GM13976 (cell line): Measurements from ENCODE around the gene TMEM11.

Experiments
- DNase-seq: peaks from one replicate; pipeline ENCODE4 v3.0.0; 2012; ENCODE audit warnings: low spot score
- in situ Hi-C: fragments of 300-500 bp; cut with MboI; formaldehyde crosslinking; loops from one replicate; pipeline ENCODE4 v1.12.0; 2022; ENCODE audit warnings: low sequenced_read_pairs, mixed read lengths, inconsistent platforms; ENCODE audit not compliant: unreplicated experiment
- TF ChIP-seq, protein P1 (sequence below): IDR thresholded peaks from 2 replicates; pipeline ENCODE4 v1.5.1; 2012; ENCODE audit warnings: borderline replicate concordance, mild to moderate bottlenecking; ENCODE audit not compliant: insufficient read depth; ENCODE audit errors: extremely low read depth, missing control alignments, control extremely low read depth

The TMEM11 gene

DNA sequence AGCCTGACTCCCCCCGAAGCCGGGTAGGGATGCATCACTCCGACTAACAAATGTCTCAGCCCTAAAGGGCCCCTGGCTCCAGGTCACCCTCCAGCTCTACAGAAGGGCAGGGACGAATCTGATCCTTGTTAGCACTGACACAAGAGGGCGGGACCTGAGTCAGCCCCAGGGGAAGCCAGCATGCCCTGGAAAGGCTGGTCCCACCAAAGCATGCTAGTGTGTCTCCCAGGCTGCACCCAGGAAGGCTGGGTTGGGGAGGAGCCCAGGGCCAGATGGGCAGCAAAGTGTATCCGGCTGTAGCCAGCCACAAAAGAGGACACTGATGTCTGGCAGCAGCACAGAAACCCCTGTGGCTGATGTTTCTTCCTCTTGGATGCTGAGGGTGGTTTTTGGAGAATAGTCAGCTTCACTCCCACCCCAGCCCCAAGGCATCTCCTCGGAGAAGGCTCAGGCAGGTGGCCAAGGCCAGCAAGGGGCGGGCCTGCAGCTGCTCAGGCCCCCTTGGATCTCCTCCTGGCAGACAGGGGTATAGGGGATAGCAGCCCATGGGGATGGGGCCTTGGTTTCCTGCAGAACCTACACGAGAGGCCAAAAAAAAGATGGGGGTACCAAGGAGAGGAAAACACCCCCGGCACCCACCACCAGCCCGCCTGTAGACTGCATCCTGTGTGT lies 28.2 kb upstream of the TMEM11 start:
- DNase-seq = no peak
- TF ChIP-seq, protein P1, sequence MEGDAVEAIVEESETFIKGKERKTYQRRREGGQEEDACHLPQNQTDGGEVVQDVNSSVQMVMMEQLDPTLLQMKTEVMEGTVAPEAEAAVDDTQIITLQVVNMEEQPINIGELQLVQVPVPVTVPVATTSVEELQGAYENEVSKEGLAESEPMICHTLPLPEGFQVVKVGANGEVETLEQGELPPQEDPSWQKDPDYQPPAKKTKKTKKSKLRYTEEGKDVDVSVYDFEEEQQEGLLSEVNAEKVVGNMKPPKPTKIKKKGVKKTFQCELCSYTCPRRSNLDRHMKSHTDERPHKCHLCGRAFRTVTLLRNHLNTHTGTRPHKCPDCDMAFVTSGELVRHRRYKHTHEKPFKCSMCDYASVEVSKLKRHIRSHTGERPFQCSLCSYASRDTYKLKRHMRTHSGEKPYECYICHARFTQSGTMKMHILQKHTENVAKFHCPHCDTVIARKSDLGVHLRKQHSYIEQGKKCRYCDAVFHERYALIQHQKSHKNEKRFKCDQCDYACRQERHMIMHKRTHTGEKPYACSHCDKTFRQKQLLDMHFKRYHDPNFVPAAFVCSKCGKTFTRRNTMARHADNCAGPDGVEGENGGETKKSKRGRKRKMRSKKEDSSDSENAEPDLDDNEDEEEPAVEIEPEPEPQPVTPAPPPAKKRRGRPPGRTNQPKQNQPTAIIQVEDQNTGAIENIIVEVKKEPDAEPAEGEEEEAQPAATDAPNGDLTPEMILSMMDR = no peak
- in situ Hi-C loops = loop anchor here (10.0 kb wide), 1 partner anchor 57 kb away; no protein-coding TSS in a partner anchor

DNA sequence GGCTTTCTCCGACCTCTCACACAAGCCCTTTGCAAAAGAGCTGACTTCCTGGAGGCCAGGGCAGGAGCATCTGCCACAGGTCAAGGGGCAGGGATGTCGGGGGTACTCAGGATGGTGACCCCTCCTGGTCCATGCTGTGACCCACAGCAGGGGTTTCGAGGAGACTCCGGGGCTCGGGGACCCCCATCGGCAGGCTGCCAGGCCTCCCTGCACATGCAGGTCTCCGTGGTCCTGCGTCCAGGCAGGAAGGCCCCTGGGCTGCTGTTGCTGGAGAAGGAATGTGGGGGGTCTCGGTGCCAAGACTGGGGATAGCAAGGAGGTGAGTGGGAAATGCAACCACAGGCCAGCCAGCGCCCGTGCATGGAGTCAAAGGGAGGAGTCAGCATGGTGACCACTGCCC lies 27.6 kb upstream of the TMEM11 start:
- in situ Hi-C loops = loop anchor here (10.0 kb wide), 1 partner anchor 57 kb away; no protein-coding TSS in a partner anchor
- DNase-seq = no peak
- TF ChIP-seq, protein P1 = no peak

DNA sequence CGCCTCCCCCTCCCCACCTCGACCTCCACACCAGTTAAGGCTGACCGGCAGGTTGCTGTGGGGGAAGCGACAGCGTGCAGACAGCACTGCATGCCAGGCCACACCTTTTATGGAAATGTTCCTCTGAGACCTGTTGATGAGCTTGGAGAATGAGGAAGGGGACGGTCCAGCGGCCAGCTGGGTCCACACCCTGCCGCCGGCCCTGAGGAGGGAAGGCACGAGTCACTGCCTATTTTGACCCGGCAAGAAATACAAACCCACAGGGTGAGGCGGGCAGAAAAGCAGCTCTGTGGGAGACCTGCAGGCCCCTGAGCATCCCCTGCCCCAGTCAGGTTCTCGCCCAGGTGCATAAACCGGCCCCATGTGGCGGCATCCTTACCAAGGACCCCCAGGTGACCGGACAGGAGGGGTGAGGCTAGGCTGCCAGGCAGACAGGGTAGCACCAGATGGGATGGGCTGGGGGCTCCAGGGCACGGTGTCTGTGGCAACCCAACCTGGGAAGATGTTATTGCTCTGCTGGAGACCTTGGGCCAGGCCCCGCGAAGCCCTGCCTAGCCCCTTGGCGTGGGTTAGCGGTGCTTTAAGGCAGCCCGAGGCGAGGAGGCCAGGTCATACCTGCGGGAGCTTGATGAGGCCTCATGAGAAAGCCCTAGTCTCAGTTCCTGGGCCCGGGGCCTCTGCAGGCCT lies 26.6 kb upstream of the TMEM11 start:
- DNase-seq = no peak
- in situ Hi-C loops = loop anchor here (10.0 kb wide), 1 partner anchor 56 kb away; no protein-coding TSS in a partner anchor
- TF ChIP-seq, protein P1 = no peak

DNA sequence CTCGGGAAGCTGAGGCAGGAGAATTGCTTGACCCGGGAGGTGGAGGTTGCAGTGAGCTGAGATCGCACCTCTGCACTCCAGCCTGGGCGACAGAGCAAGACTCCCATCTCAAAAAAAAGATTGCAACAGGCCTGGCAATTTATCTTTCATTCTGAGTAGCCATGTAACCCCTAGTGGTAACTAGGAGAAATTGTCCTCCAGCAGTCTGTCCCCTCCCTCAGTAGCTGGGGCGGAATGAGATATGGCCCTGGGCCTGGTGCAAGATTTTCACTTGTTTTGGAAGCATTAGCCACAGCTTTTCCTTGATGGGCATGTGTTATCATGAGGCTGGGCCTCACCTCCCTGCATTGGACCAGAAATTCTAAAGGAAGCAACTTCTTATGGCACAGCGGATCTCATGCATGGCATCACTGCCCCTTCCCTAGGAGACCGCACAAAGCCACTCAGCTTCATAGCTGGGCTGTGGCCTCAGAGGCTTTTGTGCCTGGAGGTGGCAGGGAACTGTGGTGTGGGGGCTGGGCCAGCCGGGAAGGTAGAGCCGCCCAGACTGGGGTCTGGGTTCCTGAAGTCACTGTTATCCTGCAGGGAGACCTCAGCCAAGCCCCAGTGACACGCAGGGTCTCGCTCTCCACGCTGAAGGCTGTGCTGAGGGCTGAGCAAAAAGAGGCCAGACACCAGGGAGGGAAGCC lies 25.9 kb upstream of the TMEM11 start:
- in situ Hi-C loops = loop anchor here (10.0 kb wide), 1 partner anchor 55 kb away; no protein-coding TSS in a partner anchor
- TF ChIP-seq, protein P1 = no peak
- DNase-seq = peak; percentile 73

DNA sequence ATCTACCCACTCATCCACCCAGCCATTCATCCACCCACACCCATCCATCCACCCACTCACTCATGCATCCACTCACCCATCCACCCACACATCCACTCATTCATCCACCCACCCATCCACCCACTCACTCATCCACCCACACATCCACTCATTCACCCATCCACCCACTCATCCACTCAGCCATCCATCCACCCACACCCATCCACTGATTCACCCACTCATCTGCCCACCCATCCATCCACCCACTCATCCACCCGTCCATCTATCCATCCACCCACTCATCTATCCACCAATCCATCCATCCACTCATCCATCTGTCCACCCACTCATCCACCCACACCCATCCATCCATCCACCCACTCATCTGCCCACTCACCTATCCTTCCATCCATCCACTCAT lies 22.0 kb upstream of the TMEM11 start:
- TF ChIP-seq, protein P1 = no peak
- in situ Hi-C loops = no loop called here
- DNase-seq = no peak

DNA sequence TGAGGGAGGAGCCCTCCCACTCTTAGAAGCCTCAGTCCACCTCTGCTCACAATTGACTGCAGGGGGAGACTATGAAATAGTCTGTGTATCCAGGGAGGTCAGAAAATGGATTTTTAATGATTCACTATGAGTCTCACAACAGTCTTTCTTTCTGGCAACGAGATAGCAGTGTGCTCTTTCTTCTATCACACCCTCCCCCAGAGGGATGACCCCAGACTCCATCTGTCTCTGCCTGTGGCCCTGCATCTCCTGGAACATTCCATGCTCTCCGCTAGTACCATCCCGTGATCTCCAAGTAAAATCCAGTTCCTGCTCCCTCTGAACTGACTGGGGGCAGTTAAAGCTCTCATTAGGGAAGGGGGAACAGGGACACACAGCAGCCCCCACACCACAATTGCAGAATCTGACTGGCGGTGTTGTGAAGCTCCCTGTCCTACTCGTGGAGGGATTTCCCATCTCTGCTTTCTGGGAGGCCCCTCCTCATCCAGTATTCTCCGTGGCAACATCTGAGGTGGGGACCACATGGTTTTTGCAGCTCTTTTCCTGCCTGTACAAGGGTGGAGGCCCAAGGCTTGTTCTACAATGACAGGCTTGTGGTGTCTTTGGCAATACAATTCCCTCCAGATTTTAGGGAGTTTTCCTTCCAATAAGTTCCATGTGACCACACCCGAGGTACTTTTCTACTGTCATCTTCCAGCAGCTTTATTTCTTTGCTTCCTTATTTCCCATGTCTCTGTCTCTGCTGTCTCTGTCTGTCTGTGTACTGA lies 19.8 kb upstream of the TMEM11 start:
- no peak for DNase-seq
- TF ChIP-seq, protein P1 = no peak
- in situ Hi-C loops = no loop called here
